Stimulated activated CD8-positive, alpha-beta memory T cell treated with anti-CD3 and anti-CD28 coated beads, Interleukin-15, amount 100 ng/mL, for 24 hours (primary cell): ENCODE measurements around the gene CTAG1A.
A peak's percentile ranks its signal among the peaks of the same experiment; 100 is the strongest.
"Not testable (repeated sequence)": the region's sequence is repeated elsewhere in the genome, so short reads cannot be mapped to it uniquely, and the experiment has no call there.

Source experiments
- DNase-seq: peaks from one replicate; pipeline ENCODE4 v3.0.0-alpha.2; 2020; ENCODE audit warnings: low read depth

The CTAG1A gene

DNA sequence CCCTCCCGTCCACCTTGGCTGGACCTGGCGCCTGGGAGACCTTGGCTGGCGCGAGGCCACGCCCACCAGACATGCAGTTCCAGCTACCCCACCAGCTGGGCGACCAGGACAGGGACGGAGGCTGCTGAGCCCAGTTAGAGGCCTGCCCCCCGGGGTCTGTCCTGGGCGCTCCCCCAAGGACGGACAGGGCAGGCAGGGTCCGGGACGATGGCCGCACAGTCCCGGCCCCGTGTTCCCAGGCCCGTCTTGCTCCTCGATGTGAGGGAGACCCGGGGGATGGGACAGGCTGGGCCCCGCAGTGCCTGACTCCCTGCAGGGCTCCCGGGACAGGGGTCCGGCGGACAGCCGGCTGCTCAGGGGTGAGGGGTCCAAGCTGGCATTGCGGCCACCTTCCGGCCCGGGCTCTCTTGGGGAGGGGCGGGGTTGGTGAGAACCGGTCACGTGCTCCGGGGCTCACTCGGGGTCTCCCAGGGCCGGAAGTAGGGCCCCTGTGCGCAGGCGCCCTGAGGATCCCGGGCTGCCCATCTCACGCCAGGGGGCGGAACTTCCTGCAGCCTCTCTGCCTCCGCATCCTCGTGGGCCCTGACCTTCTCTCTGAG is at the start of gene CTAG1A:
Gene CTAG1A (plus strand): TSS at position 549 of the 599 bp plus-strand sequence. CDS start 74 bp downstream, outside the sequence.
- DNase-seq, result not testable (repeated sequence)

DNA sequence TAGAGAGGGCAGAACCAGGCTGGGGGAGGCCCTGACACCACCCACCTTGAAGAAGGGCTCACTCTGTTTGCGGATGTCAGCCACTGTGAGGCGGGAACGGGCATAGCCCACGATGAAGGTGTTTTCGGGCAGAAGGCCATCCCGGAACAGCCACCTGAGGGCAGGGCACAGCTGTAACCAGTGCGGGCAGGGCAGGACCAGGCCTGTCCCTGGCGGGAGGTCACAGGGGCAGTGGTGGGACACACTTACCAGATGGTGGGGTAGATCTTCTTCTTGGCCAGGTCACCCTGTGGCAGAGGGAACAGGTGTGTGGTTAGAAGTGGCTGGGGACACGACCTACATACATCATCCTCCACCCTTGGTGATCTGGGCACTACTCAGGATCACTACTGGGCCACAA is 49.0 kb upstream of the CTAG1A start:
- no peak for DNase-seq

DNA sequence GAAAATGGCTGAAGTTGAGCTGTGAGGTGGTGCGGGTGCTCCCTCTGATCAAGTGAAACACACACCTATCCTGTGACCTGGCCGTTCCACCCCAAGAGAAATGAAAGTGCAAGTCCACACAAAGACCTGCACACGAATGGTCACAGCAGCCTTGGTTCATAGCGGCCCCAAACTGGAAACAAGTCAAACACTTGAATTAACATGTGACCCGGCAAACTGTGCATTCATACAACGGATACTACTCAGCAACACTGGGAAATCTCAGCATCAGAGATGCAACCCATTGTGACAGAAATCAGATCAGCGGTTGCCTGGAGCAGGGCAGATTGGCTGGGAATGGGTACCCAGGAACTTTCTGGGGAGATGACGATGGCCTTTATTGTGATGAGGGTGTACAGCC is 45.9 kb upstream of the CTAG1A start:
- no peak for DNase-seq

DNA sequence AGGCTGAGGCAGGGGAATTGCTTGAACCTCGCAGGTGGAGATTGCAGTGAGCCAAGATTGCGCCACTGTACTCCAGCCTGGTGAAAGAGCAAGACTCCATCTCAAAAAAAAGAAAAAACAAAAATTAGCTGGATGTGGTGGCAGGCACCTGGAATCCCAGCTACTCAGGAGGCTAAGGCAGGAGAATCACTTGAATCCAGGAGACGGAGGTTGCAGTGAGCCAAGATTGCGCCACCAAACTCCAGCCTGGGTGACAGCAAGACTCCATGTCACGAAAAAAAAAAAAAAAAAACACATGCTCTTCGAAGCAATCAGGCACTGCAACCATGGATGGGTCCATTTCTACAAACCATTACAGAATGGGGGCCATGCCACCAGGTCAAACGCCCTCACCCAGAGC is 44.6 kb upstream of the CTAG1A start:
- DNase-seq, result not testable (repeated sequence)

DNA sequence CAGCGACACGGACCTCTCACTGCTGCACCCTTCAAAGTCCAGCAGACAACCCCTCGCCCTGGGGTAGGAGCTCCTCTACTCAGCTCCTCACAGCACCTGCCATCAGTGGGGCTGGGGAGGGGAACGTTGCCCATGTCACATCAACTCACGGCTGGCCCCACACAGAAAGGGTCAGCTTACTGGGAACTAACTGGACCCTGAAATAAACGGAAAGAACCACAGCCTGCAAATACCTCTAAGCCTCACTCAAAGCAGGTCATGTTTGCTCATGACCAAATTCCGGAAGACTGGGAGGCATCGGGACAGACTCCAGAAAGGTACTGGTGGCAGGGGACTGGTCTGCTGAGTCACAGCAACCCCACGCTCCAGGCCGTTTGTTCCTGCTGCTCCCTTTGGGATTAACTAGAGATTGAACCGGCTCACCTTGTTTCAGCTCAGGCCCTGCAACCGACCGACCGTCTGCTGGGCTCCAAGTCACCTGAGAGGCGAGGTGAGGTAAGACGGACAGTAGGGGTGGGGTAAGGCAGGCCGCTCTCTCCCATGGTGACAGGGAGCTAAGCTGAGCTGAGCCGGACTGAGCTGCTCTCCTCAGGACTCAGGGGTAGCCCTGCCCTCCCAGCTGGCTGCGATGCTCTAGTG is 43.9 kb upstream of the CTAG1A start:
- no peak for DNase-seq

DNA sequence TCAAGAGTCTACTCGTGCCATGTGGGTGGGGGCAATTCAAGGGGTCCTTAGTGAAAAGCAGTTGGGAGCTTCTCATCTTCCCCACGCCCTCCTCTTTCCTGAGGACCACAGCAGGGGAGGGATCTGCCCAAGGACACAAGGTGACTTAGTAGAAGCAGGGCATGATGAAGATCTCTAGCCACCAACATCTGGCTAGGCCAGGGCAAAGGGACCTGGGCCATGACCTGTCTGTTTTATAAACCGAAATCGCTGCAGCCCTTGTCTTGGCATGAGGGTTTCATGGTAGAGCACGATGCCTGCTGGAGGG is 43.4 kb upstream of the CTAG1A start:
- DNase-seq, result no peak

DNA sequence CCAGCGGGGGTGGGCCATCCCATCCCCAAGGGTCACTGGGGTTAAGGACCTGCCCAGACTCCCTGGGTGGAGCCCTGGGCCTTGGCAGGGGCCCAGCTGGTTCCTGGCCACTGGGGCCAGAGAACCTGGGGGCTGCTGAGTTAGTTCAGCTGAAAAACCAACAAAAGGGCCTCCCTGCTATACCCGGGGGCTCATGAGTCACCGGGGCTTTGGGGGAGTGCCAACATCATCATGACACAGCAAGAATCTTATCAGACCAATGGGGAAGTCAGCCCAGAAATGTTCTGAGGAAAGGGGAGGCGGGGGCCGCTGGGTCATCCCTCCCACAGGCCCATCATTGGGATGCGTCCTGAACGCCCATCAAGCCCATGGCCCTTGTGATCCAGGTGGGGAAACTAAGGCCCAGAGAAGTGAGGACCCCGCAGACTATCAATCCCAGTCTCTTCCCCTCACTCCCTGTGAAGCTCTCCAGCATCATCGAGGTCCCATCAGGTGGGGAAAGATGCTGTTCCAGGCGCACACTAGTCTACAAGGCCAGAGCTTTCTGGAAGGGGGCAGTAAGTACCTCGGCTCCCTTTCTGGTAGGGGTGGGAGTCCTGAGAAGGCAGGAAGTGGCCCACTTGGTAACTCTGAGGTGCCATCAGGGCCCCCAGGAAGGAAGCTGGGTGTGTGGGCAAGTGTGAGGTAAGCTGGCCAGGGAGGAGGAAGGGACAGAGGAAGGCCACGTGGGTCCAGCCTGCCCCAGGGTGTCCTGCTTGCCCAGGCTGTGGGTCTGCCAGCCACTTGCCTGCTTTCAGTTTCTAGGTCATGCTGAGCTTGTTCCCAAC is 42.8 kb upstream of the CTAG1A start:
- DNase-seq, result no peak

DNA sequence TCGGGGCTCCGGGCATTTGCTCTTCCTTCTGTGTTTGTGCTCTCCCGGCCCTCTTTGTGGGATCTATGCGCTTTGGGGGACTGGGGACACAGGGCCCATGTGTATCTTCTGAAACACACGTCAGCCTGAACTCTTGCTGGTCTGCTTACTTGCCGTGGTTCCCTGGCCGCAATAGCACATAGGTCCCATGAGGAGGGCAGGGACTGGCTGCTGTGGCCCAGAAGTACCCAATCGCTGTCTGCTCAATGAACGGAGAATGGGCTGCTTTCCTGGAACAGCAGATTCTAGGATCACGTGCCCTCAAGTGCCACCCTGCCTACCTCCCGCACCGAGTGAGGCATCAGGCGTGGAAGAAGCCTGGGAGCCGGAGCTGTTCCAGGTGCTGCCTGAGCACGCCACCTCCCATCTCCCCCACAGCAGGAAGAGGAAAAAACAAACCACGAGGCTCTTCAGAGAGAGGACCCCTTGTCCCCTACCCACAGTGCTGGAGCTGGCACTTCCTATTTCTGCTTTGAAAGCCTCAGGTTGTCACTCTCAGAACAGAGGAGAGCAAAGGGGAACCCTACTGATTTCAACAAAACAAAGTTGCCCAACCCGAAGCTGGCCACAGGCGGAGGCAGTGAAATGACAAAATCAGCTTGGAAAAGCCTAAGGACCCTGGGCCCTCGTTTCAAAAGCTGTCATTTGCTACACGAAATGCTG is 42.1 kb upstream of the CTAG1A start:
- no peak for DNase-seq

DNA sequence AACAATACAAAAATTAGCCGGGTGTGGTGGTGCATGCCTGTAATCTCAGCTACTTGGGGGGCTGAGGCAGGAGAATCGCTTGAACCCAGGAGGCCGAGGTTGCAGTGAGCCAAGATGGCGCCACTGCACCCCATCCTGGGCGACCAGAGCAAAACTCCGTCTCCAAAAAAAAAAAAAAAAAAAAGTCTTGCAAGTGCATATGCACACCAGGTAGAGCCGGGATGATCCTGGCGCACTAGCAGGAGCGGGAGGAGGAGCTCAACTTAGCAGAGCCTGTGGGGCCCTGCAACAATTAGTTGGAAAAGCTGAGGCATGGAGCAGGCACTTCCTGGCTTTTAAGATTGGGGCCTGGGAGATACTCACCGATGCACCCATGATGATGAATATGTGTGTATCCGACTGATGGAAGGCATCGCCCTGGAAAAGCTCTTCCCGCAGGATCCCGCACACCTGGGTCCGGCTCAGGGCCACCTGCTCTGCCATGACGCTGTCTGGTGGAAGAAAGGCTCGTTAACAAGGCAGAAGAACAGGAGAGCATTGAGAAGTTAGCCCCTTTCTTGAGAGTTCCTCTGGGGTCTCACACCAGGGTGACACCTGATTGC is 39.2 kb upstream of the CTAG1A start:
- no peak for DNase-seq

DNA sequence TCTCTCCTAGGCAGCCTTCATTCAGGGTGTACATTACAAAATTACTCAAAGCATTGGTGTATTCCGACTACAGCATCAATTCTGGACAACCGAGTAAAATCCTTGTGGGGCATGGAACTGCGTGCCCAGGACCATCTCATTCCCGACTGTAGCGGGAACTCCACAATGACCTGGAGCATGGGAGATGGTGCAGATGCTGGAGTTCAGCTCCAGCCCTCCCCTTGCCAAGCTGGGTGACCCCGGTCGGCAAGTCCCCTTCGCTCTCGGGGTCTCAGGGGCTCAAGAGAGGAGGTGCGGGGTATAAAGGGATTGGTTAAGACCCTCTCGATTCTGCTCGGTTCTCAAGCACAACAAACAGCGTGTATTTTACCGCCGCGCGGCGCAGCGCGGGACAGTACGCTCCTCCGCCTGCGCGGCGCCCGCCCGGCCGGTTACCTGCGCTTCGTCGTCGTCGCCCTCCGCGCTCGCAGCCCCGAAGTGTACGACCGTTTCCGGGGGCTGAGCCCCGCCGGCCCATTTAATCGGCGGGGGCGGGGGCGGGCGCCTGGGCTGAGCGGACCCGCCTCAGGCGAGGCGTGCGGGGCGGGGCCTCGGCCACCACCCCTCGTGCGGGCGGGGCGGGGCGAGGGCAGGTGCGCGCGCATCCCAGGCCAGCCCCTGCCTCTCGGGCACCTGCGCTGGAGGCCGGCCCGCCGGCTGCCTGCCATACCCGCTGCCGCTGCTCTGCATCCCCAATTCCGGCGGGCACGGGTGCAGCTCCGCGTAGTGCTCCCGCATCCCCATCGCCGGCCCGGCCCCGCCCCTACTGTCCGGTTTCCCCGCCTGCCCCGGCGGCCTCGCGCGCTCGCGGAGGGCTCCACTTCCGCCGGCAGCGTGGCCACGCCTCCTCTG is 38.3 kb upstream of the CTAG1A start, which contains the start of gene G6PD:
Gene G6PD (minus strand): TSS at position 493 of the 891 bp plus-strand sequence. CDS start 691 bp downstream, outside the sequence.
- DNase-seq, result peak; percentile 65

DNA sequence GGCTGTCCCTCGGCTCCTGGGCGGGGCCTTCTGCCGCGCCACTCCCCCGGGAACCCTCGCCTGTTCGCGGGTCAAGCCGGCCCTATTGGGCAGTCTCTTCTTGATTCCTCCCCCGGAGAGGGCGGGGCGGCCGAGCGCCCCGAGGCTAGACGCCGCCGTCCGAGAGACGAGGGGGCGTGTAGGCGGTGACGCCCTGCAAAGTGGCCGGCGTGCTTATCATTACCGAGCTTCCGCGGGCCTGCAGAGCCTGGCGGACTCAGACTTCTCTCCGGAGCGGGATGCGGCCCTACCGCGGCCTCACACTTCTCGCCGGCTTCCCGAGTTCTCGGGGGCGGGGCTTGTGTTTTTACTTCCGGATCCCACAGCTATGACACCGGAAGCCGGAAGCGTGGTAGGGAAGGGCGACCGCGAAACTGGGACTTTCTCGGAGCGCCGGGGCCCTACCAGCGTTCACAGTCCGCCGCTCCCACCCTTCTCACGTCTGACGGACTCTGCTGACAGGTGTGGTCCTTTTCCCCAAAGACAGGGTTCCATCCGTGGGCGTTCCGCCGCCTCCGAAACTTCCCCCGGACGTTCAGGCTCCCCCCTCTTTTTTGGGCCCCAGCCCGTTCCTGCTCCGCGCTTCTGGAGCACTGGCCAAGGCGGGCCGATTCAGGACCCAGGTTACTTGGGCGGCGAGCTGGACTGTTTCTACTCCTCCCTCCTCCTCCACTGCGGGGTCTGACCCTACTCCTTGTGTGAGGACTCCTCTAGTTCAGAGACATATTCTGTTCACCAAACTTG is 37.5 kb upstream of the CTAG1A start, which contains the start of gene IKBKG:
Gene IKBKG (plus strand): TSS at position 376 of the 783 bp plus-strand sequence. CDS start 4,383 bp downstream, outside the sequence.
- DNase-seq, result peak; percentile 65

DNA sequence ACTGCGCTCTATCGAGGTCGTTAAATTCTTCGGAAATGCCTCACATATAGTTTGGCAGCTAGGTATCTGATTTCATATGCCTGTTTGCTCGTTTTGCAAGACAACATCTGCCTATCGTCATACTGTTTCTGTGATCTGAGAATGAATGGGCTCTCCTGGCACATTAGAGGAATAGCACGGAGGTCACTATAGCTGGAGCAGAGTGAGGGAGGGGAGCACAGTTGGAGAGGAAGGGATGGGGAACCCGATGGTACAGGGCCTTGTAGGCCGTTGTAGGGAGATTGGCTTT is 37.0 kb upstream of the CTAG1A start:
- DNase-seq, result no peak

DNA sequence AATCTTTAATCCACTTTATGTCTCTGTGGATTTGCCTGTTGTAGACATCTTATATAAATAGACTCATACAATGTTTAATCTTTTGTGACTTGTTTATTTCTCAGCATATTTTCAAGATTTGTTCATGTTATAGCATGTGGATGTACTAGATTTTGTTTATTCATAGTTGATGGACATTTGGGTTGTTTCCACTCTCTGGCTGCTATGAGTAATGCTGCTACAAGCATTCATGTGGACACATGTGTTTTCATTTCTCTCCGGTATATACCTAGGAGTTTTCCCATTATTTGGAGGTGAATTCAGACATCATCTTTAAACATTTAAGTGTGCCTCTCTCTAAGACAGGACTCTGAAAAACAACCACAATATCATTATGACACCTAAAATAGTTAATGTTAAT is 35.2 kb upstream of the CTAG1A start:
- no peak for DNase-seq

DNA sequence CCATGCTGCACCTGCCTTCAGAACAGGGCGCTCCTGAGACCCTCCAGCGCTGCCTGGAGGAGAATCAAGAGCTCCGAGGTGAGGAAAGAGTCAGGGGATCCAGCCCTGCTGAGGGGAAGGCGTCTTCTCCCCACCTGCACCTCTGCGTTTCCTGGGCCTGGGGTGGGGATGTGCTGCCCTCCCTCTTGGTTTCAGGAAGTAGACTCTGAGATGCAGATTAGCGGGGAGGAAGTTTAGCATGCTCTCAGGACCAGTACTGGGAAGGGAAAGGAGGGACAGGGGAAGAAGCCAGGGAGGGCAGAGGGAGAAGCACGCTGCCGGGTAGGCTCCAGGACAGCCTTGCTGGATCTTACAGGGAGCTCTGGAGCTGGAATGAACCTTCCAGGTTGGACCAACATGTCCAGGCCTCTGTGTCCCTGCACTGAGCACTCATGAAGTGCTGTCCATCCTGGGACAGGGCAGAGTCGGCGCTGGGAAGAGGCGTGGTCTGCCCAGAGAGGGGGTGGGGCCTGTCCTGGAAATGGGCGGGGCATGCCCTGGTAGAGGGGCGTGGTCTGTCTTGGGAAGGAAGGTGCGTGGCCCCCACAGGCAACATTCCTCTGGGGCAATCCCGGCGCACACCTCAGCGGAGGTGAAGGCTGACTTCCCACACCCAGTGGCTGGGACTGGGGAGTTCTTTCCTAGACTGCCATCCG is 32.7 kb upstream of the CTAG1A start:
- DNase-seq, result not testable (repeated sequence)

DNA sequence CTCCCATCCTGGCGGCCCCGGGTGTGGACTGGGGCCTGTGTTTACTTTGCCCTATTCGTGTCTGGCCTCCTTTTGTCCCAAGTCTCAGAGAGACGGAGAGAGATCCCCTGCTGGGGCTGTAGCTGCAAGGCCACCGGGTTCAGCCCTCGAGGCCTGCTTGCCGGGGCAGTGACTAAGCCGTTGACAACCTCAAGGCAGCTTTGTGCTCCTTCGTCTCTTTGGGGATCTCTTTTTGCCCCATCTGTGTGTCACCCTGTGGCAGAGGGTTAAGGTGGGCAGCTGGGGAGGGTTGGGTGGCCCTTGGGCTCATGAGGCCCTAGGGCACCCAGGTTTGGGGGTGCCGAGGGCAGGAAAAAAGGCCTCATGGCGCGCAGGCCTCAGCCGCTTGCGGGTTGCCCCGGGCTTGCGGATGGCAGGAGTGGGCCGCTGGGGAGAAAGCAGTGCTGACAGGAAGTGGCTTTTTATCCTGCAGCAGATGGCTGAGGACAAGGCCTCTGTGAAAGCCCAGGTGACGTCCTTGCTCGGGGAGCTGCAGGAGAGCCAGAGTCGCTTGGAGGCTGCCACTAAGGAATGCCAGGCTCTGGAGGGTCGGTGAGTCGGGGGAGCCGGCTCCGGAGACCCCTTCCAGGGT is 26.8 kb upstream of the CTAG1A start:
- not testable (repeated sequence) for DNase-seq

DNA sequence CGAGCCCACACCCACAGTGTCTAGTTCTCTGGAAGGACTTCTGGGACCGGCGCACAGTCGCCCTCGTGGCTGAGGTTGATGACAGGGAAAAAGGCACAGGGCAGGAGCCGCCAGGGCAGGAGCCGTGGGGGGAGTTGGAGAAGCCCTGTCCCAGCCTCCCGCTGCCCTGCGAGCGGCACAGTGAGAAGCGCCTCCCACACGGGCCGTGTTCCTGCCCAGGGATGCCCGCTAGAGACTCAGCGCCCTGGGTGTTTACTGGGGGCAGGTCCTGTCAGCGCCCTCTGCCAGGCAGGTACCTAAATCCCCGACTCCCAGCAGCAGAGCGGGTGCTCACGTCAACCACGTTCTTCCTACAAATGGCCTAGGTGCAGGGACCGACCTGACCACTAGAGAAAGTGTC is 26.0 kb upstream of the CTAG1A start:
- DNase-seq, result not testable (repeated sequence)

DNA sequence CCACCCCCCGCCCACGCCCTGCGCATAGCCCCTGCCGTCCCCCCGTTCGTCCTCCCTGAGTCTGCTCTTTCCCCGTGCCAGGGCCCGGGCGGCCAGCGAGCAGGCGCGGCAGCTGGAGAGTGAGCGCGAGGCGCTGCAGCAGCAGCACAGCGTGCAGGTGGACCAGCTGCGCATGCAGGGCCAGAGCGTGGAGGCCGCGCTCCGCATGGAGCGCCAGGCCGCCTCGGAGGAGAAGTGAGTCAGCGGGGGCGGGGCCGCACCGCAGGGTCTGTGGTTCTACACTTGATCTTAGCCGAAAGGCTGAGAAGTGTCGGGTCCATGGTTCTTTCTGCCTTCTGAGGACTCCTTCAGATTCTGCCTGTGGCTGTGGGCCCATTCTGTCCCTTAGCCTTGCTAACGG is 24.6 kb upstream of the CTAG1A start:
- DNase-seq, result not testable (repeated sequence)

DNA sequence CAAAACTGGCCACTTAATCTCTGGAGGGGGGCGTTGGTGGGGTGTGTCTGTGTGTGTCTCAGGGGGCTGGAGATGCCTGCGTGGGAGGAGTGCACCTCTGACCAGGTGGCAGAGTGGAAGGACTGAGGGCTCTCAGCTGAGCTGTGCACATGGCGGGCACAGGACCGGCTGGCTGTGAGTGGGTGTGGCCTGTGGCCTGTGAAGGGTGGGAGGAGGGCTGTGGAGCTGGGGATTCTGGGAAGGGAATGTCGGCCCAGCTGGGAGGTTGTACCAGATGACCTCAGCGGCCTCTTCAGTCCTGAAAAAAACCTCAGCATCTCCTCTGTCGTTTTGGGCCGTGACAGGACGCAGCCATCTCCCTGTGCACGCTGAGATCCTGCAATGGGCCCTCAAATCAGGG is 22.6 kb upstream of the CTAG1A start:
- DNase-seq, result not testable (repeated sequence)

DNA sequence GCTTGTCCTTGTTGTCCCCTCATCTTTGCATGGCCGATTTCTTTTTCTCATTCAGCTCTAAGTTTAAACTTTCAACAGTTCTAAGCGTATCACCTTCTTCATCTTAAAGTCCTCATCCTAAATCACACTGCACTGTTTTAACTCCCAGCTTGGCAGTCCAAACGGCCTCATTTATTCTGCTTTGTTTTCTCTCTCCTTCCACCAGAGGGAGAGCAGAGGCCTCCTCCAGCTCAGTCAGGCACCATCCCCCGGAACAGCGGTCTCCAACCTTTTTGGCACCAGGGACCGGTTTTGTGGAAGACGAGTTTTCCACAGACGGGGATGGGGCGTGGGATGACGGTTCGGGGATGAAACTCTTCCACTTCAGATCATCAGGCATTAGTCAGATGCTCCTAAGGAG is 14.6 kb upstream of the CTAG1A start:
- not testable (repeated sequence) for DNase-seq
